IMR-90 (cell line): ENCODE measurements around the gene MRPL12.

Source experiments
- CEBPB ChIP-seq: IDR thresholded peaks from 2 replicates; pipeline ENCODE4 v1.6.1; 2012; ENCODE audit warnings: low read depth, low read length, improper control_type of control experiment
- CHD1 ChIP-seq: IDR thresholded peaks from 2 replicates; pipeline ENCODE4 v1.6.1; 2012; ENCODE audit warnings: low read depth, low read length, improper control_type of control experiment
- CTCF ChIP-seq: conservative IDR thresholded peaks from 2 replicates; pipeline ENCODE4 v1.5.1; 2012; ENCODE audit warnings: mild to moderate bottlenecking, low read depth, low read length, improper control_type of control experiment
- MAFK ChIP-seq: IDR thresholded peaks from 2 replicates; pipeline ENCODE4 v1.6.1; 2012; ENCODE audit warnings: low read depth, low read length, improper control_type of control experiment
- MXI1 ChIP-seq: IDR thresholded peaks from 2 replicates; pipeline ENCODE4 v1.6.1; 2012; ENCODE audit warnings: low read depth, mild to moderate bottlenecking, low read length, moderate library complexity, borderline replicate concordance
- NFE2L2 ChIP-seq: fragments of 150-350 bp; IDR thresholded peaks from 2 replicates; pipeline ENCODE4 v1.6.1; 2016; ENCODE audit warnings: low read depth, mild to moderate bottlenecking, low read length
- POLR2A ChIP-seq: IDR thresholded peaks from 2 replicates; pipeline ENCODE4 v1.6.1; 2012; ENCODE audit warnings: mild to moderate bottlenecking, low read depth, low read length
- RAD21 ChIP-seq: IDR thresholded peaks from 2 replicates; pipeline ENCODE4 v1.6.1; 2012; ENCODE audit warnings: low read length, improper control_type of control experiment
- RCOR1 ChIP-seq: IDR thresholded peaks from 2 replicates; pipeline ENCODE4 v1.6.1; 2012; ENCODE audit warnings: mild to moderate bottlenecking, low read length, improper control_type of control experiment; ENCODE audit not compliant: insufficient replicate concordance
- RFX5 ChIP-seq: IDR thresholded peaks from 2 replicates; pipeline ENCODE4 v1.8.0; 2012; ENCODE audit warnings: low read depth, mild to moderate bottlenecking, low read length, moderate library complexity
- TF ChIP-seq, protein P1 (sequence below): fragments of 150-350 bp; IDR thresholded peaks from 2 replicates; pipeline ENCODE4 v1.6.1; 2017; ENCODE audit warnings: mild to moderate bottlenecking, antibody characterized with exemption, low read length, low read depth

DNA sequence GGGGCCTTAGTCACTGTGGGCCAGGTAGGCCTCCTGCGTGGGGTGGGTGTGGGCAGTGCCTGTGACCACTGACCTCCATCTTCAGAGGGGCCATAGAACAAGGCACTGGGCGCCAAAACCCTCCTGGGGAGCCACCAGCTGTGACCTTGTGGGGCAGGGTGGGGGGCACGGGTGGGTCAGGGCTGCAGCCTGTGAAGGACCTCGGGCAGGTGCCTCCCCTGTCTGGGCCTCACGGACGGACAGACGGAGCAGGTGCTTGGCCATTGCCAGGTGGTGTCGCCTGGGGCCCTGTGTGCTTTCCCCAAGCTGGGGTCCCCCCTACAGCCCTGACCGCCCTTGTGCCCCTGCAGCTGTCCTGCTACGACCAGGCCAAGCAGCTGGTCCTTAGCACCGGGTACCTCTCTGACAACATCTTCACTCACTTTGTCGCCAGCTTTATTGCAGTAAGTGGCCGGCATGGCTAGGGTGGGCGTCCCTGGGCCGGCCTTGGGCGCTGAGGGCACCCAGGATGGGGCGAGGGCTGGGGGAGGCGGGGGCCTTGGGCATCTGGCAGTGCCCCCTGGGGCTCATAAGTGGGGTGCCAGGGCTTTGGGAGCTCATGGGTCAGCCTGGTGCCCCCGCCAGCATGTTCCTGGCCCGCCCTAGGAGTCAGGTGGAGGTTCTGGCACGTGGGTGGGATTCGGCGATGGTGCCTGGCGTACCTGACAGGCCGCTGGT lies 14.0 kb downstream of the MRPL12 start:
- no peak for TF ChIP-seq CTCF
- no peak for TF ChIP-seq CEBPB
- TF ChIP-seq MXI1, result no peak
- no peak for TF ChIP-seq CHD1
- no peak for TF ChIP-seq POLR2A
- no peak for TF ChIP-seq NFE2L2
- TF ChIP-seq MAFK, result no peak
- no peak for TF ChIP-seq RAD21
- no peak for TF ChIP-seq RFX5
- TF ChIP-seq RCOR1, result no peak
- TF ChIP-seq, protein P1, sequence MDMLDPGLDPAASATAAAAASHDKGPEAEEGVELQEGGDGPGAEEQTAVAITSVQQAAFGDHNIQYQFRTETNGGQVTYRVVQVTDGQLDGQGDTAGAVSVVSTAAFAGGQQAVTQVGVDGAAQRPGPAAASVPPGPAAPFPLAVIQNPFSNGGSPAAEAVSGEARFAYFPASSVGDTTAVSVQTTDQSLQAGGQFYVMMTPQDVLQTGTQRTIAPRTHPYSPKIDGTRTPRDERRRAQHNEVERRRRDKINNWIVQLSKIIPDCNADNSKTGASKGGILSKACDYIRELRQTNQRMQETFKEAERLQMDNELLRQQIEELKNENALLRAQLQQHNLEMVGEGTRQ, result no peak
